Esophagus (tissue), 2 donors: Measurements from ENCODE around the gene BIRC3. TPM values are rescaled to one million over a fixed set of nuclear protein-coding genes. Genes with fewer than 3 reads are reported as not detected.

ENCODE experiments used
- H3K27ac ChIP-seq, 2 donors: one replicate each; pipeline ENCODE4 v1.5.1; 2013; ENCODE audit warnings: low read depth in 2 of 2, mild to moderate bottlenecking in 2 of 2, inconsistent platforms in 1 of 2, low read length in 1 of 2, moderate library complexity in 1 of 2
- H3K27me3 ChIP-seq, 2 donors: one replicate each; pipeline ENCODE4 v1.6.1; 2013; ENCODE audit warnings: low read length in 2 of 2, control low read depth in 1 of 2, mild to moderate bottlenecking in 1 of 2; ENCODE audit not compliant: insufficient read depth in 2 of 2, control insufficient read depth in 1 of 2
- H3K36me3 ChIP-seq, 2 donors: one replicate each; pipeline ENCODE4 v1.6.1; 2013; ENCODE audit warnings: low read length in 1 of 2; ENCODE audit not compliant: control insufficient read depth in 2 of 2, insufficient read depth in 2 of 2
- H3K4me1 ChIP-seq, 2 donors: one replicate each; pipeline ENCODE4 v1.6.1; 2013; ENCODE audit warnings: low read length in 1 of 2; ENCODE audit not compliant: control insufficient read depth in 2 of 2, insufficient read depth in 2 of 2
- H3K4me3 ChIP-seq, 2 donors: one replicate each; pipeline ENCODE4 v1.5.1; 2013; ENCODE audit warnings: low read length in 2 of 2, mild to moderate bottlenecking in 2 of 2, low read depth in 1 of 2, moderate library complexity in 1 of 2
- H3K9me3 ChIP-seq, 2 donors: one replicate each; pipeline ENCODE4 v1.6.1; 2013; ENCODE audit warnings: mild to moderate bottlenecking in 2 of 2, low read depth in 1 of 2, low read length in 1 of 2, moderate library complexity in 1 of 2; ENCODE audit not compliant: control insufficient read depth in 2 of 2, insufficient read depth in 1 of 2
- WGBS, 2 donors: extraction: QIAGEN DNeasy Blood & Tissue Kit; methylation state at CpG; one replicate each; pipeline ENCODE4 v1.1.7; 2013; 5-methylcytosine and 5-hydroxymethylcytosine counted together
- polyA plus RNA-seq, 2 donors: library from polyadenylated mRNA; stranded (reverse); fragments of 200-250 nt; gene quantifications; one replicate each; pipeline ENCODE4 v1.2.3, GENCODE V29; 2013
- donor health status: healthy with polysubstance abuse.
- donor health status: Bipolar disorder and iron deficiency.

Gene BIRC3
- polyA plus RNA-seq, 2 donors: 2.2 to 9.8 TPM

GRCh38 chr11:102320188-102320587 is 2.9 kb downstream of the BIRC3 start:
- Histone ChIP-seq H3K27me3 (no peaks in the 10 kb centered on the region), H3K27ac (peak overlapping the region; percentile 26 to 47)

GRCh38 chr11:102320679-102321078 is 3.4 kb downstream of the BIRC3 start:
- H3K36me3 ChIP-seq: no peaks in the 10 kb centered on the region
- no peak overlapping the region for H3K4me3 ChIP-seq
- H3K27ac ChIP-seq: peak overlapping the region in 1 of 2 donors; percentile 41
- H3K4me1 ChIP-seq: peaks cover 2 to 3% of the 10 kb centered on the region in 2 donors
- no peaks in the 10 kb centered on the region for H3K27me3 ChIP-seq
- no peaks in the 10 kb centered on the region for H3K9me3 ChIP-seq

More at GRCh38 chr11:102320188-102320587, 2.9 kb downstream of the BIRC3 start:
- Histone ChIP-seq H3K4me3 (no peak overlapping the region), H3K36me3 (no peaks in the 10 kb centered on the region), H3K4me1 (peaks cover 2 to 3% of the 10 kb centered on the region in 2 donors), H3K9me3 (no peaks in the 10 kb centered on the region)

- H3K4me1 ChIP-seq: peaks cover 2 to 3% of the 10 kb centered on the region in 2 donors
- no peaks in the 10 kb centered on the region for H3K27me3 ChIP-seq
- H3K36me3 ChIP-seq: no peaks in the 10 kb centered on the region
- no peak overlapping the region for H3K27ac ChIP-seq
- WGBS, 2 donors: 45 to 48% methylated on average over 2 of the region's 2 CpGs
- H3K9me3 ChIP-seq: no peaks in the 10 kb centered on the region
- H3K4me3 ChIP-seq: no peak overlapping the region
Observed at GRCh38 chr11:102322560-102322959, 5.3 kb downstream of the BIRC3 start.

GRCh38 chr11:102323542-102324251 is 6.4 kb downstream of the BIRC3 start:
- Histone ChIP-seq H3K27ac (no peak overlapping the region), H3K27me3 (no peaks in the 10 kb centered on the region), H3K4me3 (no peak overlapping the region), H3K36me3 (no peaks in the 10 kb centered on the region), H3K4me1 (peaks cover 2 to 3% of the 10 kb centered on the region in 2 donors), H3K9me3 (no peaks in the 10 kb centered on the region)
- WGBS, 2 donors: 92 to 97% methylated on average over 1 of the region's 1 CpG

- no peak overlapping the region for H3K4me3 ChIP-seq
- peaks cover 2 to 3% of the 10 kb centered on the region in 2 donors for H3K4me1 ChIP-seq
- 61 to 67% methylated on average over 3 of the region's 3 CpGs for WGBS, 2 donors
- H3K36me3 ChIP-seq: no peaks in the 10 kb centered on the region
- peak overlapping the region in 1 of 2 donors; percentile 1 for H3K27ac ChIP-seq
- H3K9me3 ChIP-seq: no peaks in the 10 kb centered on the region
- no peaks in the 10 kb centered on the region for H3K27me3 ChIP-seq
Observed at GRCh38 chr11:102325088-102325487, 7.8 kb downstream of the BIRC3 start.

- no peak overlapping the region for H3K4me3 ChIP-seq
- H3K36me3 ChIP-seq: peaks cover 0 to 2% of the 10 kb centered on the region in 2 donors
- H3K27me3 ChIP-seq: no peaks in the 10 kb centered on the region
- peaks cover 0 to 2% of the 10 kb centered on the region in 2 donors for H3K4me1 ChIP-seq
- H3K27ac ChIP-seq: no peak overlapping the region
- no peaks in the 10 kb centered on the region for H3K9me3 ChIP-seq
- 98 to 99% methylated on average over 1 of the region's 1 CpG for WGBS, 2 donors
Observed at GRCh38 chr11:102328748-102329147, 11.5 kb downstream of the BIRC3 start.

- H3K27me3 ChIP-seq: no peaks in the 10 kb centered on the region
- no peaks in the 10 kb centered on the region for H3K9me3 ChIP-seq
- H3K36me3 ChIP-seq: peaks cover 0 to 2% of the 10 kb centered on the region in 2 donors
- no peaks in the 10 kb centered on the region for H3K4me1 ChIP-seq
- H3K4me3 ChIP-seq: no peak overlapping the region
- H3K27ac ChIP-seq: no peak overlapping the region
Observed at GRCh38 chr11:102330231-102330630, 12.9 kb downstream of the BIRC3 start.

- Histone ChIP-seq H3K36me3 (peaks cover 0 to 2% of the 10 kb centered on the region in 2 donors), H3K4me1 (no peaks in the 10 kb centered on the region), H3K4me3 (no peak overlapping the region), H3K27ac (no peak overlapping the region), H3K27me3 (no peaks in the 10 kb centered on the region), H3K9me3 (no peaks in the 10 kb centered on the region)
- WGBS, 2 donors: 89 to 94% methylated on average over 2 of the region's 2 CpGs
Observed at GRCh38 chr11:102331341-102331740, 14.1 kb downstream of the BIRC3 start.

GRCh38 chr11:102332611-102332994 is 15.3 kb downstream of the BIRC3 start:
- no peaks in the 10 kb centered on the region for H3K4me1 ChIP-seq
- no peaks in the 10 kb centered on the region for H3K27me3 ChIP-seq
- 76 to 83% methylated on average over 1 of the region's 1 CpG for WGBS, 2 donors
- H3K4me3 ChIP-seq: no peak overlapping the region
- peaks cover 0 to 2% of the 10 kb centered on the region in 2 donors for H3K36me3 ChIP-seq
- H3K27ac ChIP-seq: no peak overlapping the region
- no peaks in the 10 kb centered on the region for H3K9me3 ChIP-seq

GRCh38 chr11:102338479-102339010 is 21.3 kb downstream of the BIRC3 start:
- Histone ChIP-seq H3K9me3 (no peaks in the 10 kb centered on the region), H3K4me3 (no peak overlapping the region), H3K27ac (no peak overlapping the region), H3K4me1 (no peaks in the 10 kb centered on the region), H3K27me3 (no peaks in the 10 kb centered on the region), H3K36me3 (no peaks in the 10 kb centered on the region)
